CD4-positive, alpha-beta T cell treated with Interleukin-15 for 1 hour (primary cell): ENCODE measurements around the gene PDPR.
"Not testable (repeated sequence)": the region's sequence is repeated elsewhere in the genome, so short reads cannot be mapped to it uniquely, and the experiment has no call there.

Source experiments
- DNase-seq: peaks from one replicate; pipeline ENCODE4 v3.0.0-alpha.2; 2020

Gene PDPR

DNA sequence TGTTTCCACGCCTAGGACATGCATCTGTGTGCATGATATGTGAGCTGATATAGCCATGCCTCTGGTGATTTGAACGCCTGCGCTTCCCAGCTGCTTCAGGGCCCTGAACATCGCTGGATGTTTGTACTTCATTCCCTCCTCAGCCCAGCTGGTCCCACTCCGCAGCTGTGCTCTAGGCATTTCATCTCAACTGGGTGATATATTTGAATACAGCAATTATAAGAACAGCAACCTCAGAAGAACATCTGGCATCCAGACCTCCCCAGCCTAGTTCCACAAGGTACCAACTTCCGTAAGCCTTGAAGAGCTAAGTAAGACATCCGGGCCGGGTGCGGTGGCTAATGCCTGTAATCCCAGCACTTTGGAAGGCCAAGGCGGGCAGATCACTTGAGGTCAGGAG, 52.6 kb downstream of the PDPR start:
- DNase-seq, result not testable (repeated sequence)

DNA sequence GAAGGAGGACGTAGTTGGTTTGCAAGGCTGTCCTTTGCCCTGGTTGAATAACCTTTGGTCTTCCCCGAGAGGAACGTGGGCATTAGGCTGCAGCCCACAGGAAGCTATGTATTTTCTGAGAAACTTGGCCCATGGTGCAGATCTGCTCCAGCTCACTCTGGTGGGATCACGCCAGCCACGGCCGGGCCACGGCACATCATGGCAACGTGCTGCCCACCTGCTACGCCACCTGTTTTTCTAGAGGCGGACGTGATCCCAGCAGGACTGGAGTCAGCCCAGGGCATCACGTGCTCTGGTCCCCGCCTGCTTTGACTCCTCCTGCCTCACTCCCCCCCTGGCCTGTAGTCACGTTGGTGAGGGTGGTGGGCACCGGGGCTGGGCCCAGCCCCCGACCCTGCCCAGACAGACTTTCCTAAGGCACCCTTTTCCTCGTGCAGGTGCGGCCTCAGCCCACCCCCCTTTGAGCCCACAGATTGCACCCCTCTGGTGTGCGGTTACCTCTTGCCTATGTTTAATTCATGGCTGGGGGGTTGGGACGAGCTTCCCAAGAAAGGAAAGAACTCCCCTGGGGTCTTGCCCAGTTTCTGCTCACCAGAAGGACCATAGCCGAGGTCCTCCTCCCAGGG, 59.2 kb downstream of the PDPR start, which contains the start of gene CLEC18C:
Gene CLEC18C, plus strand, starts transcription at position 576 of the 626 bp plus-strand sequence. CDS start 492 bp downstream, outside the sequence.
- DNase-seq, result not testable (repeated sequence)

DNA sequence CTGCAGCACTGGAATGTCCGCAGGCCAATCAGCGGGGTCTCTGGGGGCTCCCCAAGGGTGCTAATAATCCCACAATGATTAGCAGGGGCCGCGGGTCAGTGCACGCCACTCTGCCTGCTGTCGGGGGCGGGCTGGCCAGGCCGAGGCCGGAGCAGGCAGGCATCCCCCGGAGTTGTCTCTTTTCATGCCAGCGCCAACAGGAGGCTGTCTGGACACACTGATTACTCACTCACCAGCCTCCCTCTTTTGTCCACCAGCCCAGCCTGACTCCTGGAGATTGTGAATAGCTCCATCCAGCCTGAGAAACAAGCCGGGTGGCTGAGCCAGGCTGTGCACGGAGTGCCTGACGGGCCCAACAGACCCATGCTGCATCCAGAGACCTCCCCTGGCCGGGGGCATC, 59.8 kb downstream of the PDPR start:
- DNase-seq, result not testable (repeated sequence)

DNA sequence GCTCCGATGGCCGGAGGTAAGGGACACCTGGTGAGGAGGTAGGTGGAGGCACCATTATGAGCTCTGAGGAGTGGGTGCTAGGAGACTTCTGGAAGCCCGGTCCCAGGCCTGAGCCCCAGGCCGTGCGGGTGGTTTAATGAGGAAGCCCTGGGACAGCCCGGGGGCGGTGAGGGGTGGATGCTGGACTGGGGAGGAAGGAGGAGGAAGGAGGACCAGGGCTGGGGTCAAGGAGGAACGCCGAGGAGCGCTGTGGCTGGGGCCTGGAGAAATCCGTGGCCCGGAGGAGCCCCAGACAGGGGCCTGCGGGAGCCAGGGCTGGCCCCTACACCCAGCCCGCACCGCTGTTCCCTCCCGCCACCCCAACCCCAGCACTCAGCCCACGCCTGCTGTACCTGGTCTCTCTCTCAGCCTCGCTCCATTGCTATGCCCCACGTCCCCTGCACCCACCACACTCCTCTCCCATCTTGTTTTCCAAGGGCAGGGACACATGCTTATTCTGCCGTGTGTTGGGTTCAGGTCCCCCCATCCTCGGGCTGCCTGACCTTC, 60.3 kb downstream of the PDPR start:
- DNase-seq, result not testable (repeated sequence)

DNA sequence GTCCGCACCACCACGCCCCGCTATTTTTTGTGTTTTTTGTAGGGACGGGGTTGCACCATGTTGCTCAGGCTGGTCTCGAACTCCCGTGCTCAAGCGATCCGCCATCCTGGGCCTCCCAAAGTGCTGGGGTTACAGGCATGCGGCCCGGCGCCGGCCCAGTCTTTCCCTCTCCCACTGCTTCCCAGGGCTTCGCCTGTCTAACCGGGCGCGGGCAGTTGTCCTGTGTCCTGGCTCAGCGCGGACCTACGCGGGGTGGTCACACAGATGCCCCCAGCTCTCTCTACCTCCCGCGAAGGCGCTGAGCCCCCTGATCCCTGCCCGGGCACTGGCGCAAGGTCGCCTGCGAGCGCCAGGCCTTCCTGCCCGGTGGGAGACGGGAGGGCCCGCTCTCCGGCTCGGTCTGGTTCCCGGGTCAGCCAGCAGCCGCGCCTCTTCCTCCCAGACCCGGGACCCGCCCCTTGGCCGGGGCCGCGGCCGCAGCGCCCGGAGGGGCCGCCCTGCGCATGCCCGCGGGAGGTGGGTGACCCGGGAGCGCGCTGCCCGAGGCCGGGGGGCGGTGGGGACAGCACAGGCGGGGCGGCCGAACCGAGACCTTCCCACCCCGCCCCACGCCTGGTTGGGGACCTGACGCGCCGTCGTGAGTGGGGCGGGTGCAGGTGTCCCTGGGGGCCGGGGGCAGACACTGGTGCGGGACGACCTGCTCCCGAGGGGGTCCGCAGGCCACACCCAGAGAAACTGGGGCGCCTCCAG, 73.9 kb downstream of the PDPR start:
- not testable (repeated sequence) for DNase-seq

DNA sequence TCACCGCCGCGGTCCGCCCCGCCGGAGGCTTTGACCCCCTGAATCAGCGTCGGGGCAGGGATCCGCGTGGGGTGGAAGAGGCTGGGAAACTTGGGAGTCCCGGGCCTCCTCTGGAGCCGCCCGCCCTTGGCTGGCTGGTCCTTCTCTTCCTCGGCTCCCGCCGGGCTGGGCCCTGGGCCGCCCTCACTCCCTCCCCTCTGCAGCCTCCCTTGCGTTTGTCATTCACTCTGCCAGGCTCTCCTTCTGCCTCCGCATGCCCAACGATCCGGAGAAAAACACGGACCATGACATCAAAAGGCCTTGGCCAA, 74.4 kb downstream of the PDPR start:
- not testable (repeated sequence) for DNase-seq

DNA sequence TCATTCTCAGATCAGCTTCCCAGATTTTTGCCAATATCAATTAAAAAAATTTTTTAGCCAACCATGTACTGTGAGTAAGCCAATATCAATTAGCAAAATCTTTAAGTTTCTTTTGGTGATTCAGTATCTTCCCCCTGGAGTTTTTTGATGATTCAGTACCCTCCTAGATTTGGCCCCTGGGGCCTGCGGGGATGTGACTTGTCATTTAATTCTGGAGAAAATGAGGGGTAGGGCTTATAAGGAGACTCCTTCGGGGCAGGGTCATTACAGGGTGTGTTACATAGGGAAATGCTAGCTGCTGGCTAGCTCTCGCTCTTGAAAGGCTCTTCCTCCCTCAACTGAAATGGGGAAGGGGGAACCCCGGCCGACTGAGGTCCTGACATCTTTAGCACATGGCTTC, 76.4 kb downstream of the PDPR start:
- DNase-seq, result not testable (repeated sequence)

DNA sequence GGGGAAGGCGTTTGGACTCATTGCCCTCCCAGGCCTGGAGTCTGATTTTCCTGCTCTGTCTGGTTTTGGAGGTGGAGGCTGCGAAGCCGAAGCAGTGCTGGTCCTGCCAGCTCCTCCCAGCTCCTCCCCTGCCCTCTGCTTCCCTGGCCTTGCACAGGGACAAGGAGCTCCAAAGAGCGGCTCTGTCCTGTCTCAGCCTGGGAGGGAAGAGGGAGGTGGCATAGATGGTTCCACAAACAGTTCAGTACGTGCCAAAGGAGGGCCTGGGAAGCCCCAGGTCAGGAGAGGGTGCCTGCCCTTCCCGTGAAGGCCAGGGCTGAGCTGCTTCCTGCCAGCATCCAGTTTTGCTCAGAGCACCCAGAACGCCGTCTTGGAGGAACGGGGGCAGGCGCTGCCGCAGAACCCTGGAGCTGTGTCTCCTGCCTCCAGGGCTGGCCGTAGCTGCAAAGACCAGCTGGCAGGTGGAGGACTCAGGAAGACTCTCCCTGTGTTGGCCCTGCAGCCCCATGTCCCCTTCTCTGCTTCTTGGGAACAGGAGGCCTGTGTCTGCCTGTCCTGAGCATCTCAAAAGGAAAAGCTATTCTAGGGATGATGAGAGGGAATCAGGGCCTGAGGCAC, 82.7 kb downstream of the PDPR start:
- DNase-seq, result not testable (repeated sequence)

DNA sequence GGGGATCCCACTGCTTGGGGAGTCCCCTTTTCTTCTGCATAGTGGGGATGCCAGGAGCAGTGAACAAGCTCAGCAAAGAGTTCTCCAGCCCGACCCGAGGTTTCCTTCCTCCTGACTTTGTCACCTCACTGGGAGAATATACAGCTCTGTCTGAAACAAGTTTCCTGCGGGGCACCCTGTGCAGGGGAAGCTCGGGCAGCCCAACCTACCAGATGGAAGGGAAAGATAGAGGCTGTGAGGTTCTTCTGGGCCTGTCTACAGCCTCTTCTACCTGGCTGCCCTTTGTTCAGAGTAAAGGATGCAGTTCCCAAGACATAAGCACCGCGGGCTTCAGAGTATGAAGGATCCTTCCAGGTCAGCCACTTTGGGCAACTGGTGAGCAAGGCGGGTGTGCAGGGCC, 83.5 kb downstream of the PDPR start:
- DNase-seq, result not testable (repeated sequence)

DNA sequence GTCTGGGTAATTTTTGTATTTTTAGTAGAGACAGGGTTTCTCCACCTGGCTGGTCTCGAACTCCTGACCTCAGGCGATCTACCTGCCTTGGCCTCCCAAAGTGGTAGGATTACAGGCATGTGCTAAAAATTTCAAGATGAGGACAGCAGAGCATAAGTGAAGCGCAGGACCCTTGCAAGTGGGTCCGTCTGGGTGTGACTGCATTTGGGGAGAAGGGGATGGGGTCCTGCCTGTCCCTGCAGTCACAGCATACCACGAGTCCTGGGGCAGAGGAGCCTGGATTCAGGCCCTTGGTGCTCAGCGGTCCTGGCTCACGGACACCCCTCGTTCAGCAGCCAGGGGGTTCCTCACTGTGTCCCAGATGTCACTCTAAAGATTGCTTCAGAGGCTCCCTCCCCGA, 84.1 kb downstream of the PDPR start:
- DNase-seq, result not testable (repeated sequence)

DNA sequence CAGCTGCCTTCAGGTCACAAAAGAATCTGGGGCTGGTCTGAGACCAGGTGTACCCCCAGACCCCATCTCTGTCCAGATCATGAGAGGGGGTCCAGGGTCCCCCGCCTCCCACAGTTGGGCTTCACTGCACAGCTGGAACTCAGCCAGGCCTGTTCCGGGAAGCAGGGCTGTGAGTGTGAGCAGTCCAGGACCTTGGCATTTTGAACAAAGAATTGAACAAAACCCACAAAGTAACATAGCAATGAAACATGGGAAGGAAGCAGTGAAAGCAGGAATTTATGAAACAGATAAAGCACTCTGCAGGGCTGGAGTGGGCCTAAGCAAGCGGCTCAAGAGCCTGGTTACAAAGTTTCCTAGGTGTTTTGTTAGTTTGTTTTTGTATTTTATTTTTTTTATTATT, 84.5 kb downstream of the PDPR start:
- DNase-seq, result not testable (repeated sequence)

DNA sequence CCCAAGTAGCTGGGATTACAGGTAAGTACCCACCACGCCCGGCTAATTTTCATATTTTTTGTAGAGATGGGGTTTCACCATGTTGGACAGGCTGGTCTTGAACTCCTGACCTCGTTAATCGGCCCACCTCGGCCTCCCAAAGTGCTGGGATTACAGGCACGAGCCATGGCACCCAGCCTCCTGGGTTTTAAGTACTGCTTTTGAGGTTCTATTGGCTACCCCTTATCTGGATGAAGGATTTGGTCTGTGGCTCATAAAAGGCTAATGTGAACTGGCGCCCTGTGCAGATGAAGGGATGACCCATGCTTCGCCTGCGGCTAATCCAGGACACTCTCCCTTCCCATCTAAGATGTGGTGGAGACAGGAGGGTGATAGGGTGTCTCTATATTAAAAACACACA, 85.0 kb downstream of the PDPR start:
- DNase-seq, result not testable (repeated sequence)

DNA sequence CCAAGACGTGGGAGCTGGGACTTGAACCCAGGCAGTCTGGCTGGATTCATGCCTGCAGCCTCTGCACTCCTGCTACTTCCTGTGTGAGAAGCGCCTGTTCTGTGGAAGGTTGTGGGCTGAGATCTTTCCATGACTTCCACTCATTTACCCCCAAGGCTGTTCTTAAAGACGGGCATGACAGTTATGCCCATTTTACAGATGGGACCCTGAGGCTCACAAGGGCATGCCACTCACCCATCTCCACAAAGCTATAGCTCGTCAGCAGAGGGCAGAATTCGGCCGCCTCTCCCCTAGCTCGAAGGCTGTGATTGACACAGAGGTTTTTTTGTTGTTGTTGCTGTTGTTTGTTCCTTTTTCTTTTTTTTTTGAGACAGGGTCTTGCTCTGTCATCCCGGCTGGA, 85.9 kb downstream of the PDPR start:
- DNase-seq, result not testable (repeated sequence)

DNA sequence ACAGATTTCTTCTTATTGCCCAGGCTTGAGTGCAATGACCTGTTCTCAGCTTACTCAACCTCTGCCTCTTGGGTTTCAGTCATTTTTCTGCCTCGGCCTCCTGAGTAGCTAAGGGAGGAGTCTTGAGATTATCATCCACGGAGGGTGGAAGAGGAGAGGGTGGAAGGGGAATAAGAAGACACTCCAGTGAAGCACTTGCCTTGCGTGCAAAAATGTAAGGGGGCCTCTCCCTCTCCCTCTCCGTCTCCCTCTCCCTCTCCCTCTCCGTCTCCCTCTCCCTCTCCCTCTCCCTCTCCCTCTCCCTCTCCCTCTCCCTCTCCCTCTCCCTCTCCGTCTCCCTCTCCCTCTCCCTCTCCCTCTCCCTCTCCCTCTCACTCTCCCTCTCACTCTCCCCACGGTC, 89.4 kb downstream of the PDPR start:
- DNase-seq, result not testable (repeated sequence)

DNA sequence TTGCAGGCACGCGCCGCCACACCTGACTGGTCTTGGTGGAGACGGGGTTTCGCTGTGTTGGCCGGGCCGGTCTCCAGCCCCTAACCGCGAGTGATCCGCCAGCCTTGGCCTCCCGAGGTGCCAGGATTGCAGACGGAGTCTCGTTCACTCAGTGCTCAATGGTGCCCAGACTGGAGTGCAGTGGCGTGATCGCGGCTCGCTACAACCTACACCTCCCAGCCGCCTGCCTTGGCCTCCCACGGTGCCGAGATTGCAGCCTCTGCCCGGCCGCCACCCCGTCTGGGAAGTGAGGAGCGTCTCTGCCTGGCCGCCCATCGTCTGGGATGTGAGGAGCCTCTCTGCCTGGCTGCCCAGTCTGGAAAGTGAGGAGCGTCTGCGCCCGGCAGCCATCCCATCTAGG, 89.9 kb downstream of the PDPR start:
- not testable (repeated sequence) for DNase-seq

DNA sequence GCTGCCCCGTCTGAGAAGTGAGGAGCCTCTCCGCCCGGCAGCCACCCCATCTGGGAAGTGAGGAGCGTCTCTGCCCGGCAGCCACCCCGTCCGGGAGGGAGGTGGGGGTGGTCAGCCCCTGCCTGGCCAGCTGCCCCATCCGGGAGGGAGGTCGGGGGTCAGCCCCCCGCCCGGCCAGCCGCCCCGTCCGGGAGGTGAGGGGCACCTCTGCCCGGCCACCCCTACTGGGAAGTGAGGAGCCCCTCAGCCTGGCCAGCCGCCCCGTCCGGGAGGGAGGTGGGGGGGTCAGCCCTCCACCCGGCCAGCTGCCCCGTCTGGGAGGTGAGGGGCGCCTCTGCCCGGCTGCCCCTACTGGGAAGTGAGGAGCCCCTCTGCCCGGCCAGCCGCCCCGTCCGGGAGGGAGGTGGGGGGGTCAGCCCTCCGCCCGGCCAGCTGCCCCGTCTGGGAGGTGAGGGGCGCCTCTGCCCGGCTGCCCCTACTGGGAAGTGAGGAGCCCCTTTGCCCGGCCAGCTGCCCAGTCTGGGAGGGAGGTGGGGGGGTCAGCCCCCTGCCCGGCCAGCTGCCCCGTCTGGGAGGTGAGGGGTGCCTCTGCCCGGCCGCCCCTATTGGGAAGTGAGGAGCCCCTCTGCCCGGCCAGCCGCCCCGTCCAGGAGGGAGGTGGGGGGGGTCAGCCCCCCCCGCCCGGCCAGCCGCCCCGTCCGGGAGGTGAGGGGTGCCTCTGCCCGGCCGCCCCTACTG, 90.7 kb downstream of the PDPR start:
- DNase-seq, result not testable (repeated sequence)

DNA sequence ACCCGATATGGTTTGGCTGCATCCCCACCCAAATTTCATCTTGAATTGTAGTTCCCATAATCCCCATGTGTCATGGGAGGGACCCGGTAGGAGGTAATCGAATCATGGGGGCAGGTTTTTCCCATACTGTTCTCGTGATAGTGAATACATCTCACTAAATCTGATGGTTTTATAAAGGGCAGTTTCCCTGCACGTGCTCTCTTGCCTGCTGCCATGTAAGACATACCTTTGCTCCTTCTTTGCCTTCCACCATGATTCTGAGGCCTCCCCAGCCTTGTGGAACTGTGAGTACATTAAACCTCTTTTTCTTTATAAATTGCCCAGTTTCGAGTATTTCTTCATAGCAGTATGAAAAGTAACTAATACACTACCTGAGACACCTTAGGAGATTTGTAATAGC, 92.2 kb downstream of the PDPR start:
- not testable (repeated sequence) for DNase-seq
